ENCODE data around the gene KRTAP10-4. TPM values are rescaled to one million over a fixed set of nuclear protein-coding genes. Genes with fewer than 3 reads are reported as not detected.

KRTAP10-4 gene
- total and polyA plus RNA-seq, 2 experiments from 2014 or later = not detected

GRCh38 chr21:44615466-44615865, 41.9 kb downstream of the KRTAP10-4 start:
- 23 to 26% methylated on average over 8 of the region's 8 CpGs for WGBS, 2 experiments (ENCODE audit: low coverage in 1 of 2, low lambda C conversion rate in 2 of 2, missing lambda C conversion rate in 2 of 2)
- H3K4me1 ChIP-seq (ENCODE audit: insufficient read depth) = no peaks in the 10 kb centered on the region
- H3K27me3 ChIP-seq (replicated peaks; ENCODE audit: insufficient read depth) = no peaks in the 10 kb centered on the region; the same call in 1 of the 2 replicates
- no peak overlapping the region for H3K9ac ChIP-seq
- no peak overlapping the region for H3K4me3 ChIP-seq
- no peak overlapping the region for H2AFZ ChIP-seq
- H3K4me2 ChIP-seq (ENCODE audit: unreplicated experiment) = no peak overlapping the region
- no peak for DNase-seq
- no peaks in the 10 kb centered on the region for H3K36me3 ChIP-seq (ENCODE audit: low read depth)
- no peak for TF ChIP-seq EZH2 (IDR thresholded peaks at IDR 0.05; ENCODE audit: insufficient read depth, poor library complexity, severe bottlenecking)
- no peak for TF ChIP-seq EZH2phosphoT487 (IDR thresholded peaks at IDR 0.05; ENCODE audit: insufficient read depth, low read depth)
- H3K9me3 ChIP-seq (ENCODE audit: low read depth) = no peaks in the 10 kb centered on the region
- no peaks in the 10 kb centered on the region for H3F3A ChIP-seq (ENCODE audit: insufficient read depth)
- no peak overlapping the region for H3K27ac ChIP-seq
- H3K79me2 ChIP-seq (ENCODE audit: insufficient read depth) = no peaks in the 10 kb centered on the region
- in situ Hi-C loops (cut with MboI) = no loop called here
- no peaks in the 10 kb centered on the region for H3K9me2 ChIP-seq (ENCODE audit: insufficient read depth)
- H4K20me1 ChIP-seq (ENCODE audit: insufficient read depth) = no peaks in the 10 kb centered on the region

- H3K4me1 ChIP-seq (ENCODE audit: insufficient read depth) = no peaks in the 10 kb centered on the region
- no peaks in the 10 kb centered on the region for H3K36me3 ChIP-seq (ENCODE audit: low read depth)
- H3K4me2 ChIP-seq (ENCODE audit: unreplicated experiment) = no peak overlapping the region
- H3K27ac ChIP-seq = no peak overlapping the region
- no peaks in the 10 kb centered on the region for H3K79me2 ChIP-seq (ENCODE audit: insufficient read depth)
- no peaks in the 10 kb centered on the region for H3K9me2 ChIP-seq (ENCODE audit: insufficient read depth)
- H3K9ac ChIP-seq = no peak overlapping the region
- H3K9me3 ChIP-seq (ENCODE audit: low read depth) = no peaks in the 10 kb centered on the region
- DNase-seq = no peak
- no peak for TF ChIP-seq EZH2phosphoT487 (IDR thresholded peaks at IDR 0.05; ENCODE audit: insufficient read depth, low read depth)
- TF ChIP-seq EZH2 (IDR thresholded peaks at IDR 0.05; ENCODE audit: insufficient read depth, poor library complexity, severe bottlenecking) = no peak
- in situ Hi-C loops (cut with MboI) = no loop called here
- no peaks in the 10 kb centered on the region for H3F3A ChIP-seq (ENCODE audit: insufficient read depth)
- H3K27me3 ChIP-seq (replicated peaks; ENCODE audit: insufficient read depth) = no peaks in the 10 kb centered on the region; the same call in 1 of the 2 replicates
- no peaks in the 10 kb centered on the region for H4K20me1 ChIP-seq (ENCODE audit: insufficient read depth)
- WGBS, 2 experiments (ENCODE audit: low coverage in 1 of 2, low lambda C conversion rate in 2 of 2, missing lambda C conversion rate in 2 of 2) = 30 to 34% methylated on average over 16 to 17 of the region's 17 CpGs
- H2AFZ ChIP-seq = no peak overlapping the region
- H3K4me3 ChIP-seq = no peak overlapping the region
Measured at GRCh38 chr21:44615911-44616590, 42.5 kb downstream of the KRTAP10-4 start.

DNA sequence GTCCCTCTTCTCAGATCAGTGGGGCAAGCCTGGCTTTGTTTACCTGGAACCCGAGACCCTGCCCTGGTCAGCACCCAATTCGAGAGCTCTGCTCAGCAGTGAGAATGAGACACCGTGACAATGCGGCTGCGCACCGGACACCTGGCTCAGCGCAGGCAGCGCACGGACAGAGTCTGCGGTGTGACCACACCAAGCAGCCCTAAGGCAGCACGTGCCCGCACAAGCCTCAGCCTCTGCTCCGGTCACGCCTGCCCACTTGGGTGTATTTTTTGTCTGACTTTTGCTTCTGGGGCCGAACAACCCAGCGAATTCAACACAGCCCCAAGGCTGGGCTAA, 43.0 kb downstream of the KRTAP10-4 start:
- Histone ChIP-seq H4K20me1 (ENCODE audit: insufficient read depth) (no peaks in the 10 kb centered on the region), H3K36me3 (ENCODE audit: low read depth) (no peaks in the 10 kb centered on the region), H3K27me3 (replicated peaks; ENCODE audit: insufficient read depth) (no peaks in the 10 kb centered on the region; the same call in 1 of the 2 replicates), H3K4me3 (no peak overlapping the region), H3K9me3 (ENCODE audit: low read depth) (no peaks in the 10 kb centered on the region), H3K4me1 (ENCODE audit: insufficient read depth) (no peaks in the 10 kb centered on the region), H3K9me2 (ENCODE audit: insufficient read depth) (no peaks in the 10 kb centered on the region), H3K27ac (no peak overlapping the region), H3K79me2 (ENCODE audit: insufficient read depth) (no peaks in the 10 kb centered on the region), H3K4me2 (ENCODE audit: unreplicated experiment) (no peak overlapping the region), H3K9ac (no peak overlapping the region), H2AFZ (no peak overlapping the region), H3F3A (ENCODE audit: insufficient read depth) (no peaks in the 10 kb centered on the region)
- no peak for TF ChIP-seq EZH2phosphoT487 (IDR thresholded peaks at IDR 0.05; ENCODE audit: insufficient read depth, low read depth)
- TF ChIP-seq EZH2 (IDR thresholded peaks at IDR 0.05; ENCODE audit: insufficient read depth, poor library complexity, severe bottlenecking) = no peak
- WGBS, 2 experiments (ENCODE audit: low coverage in 1 of 2, low lambda C conversion rate in 2 of 2, missing lambda C conversion rate in 2 of 2) = 50 to 55% methylated on average over 16 of the region's 16 CpGs
- no peak for DNase-seq
- in situ Hi-C loops (cut with MboI) = no loop called here

DNA sequence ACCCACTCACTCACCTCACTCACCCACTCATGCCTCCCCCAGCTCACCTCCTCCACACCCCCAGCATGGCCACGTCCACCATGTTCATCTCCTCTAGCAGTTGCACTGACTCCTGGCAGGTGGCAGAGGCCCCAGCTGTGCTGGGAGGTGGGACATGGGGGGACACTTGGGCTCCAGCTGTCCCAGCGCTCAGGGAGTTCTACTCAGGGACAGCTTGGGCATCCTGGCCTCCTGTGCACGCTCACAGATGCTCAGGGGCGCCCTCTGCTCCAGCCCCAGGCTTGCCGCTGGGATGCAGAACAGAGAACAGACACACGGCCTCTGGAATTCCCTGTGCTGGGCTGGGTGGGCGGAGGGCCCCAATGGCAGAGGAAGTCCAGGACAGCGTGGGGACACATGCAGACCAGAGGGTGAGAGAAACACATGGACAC, 43.6 kb downstream of the KRTAP10-4 start:
- H3K79me2 ChIP-seq (ENCODE audit: insufficient read depth) = no peaks in the 10 kb centered on the region
- no peak overlapping the region for H3K27ac ChIP-seq
- no peak for TF ChIP-seq EZH2phosphoT487 (IDR thresholded peaks at IDR 0.05; ENCODE audit: insufficient read depth, low read depth)
- TF ChIP-seq EZH2 (IDR thresholded peaks at IDR 0.05; ENCODE audit: insufficient read depth, poor library complexity, severe bottlenecking) = no peak
- no peaks in the 10 kb centered on the region for H3K9me2 ChIP-seq (ENCODE audit: insufficient read depth)
- no peaks in the 10 kb centered on the region for H3F3A ChIP-seq (ENCODE audit: insufficient read depth)
- H4K20me1 ChIP-seq (ENCODE audit: insufficient read depth) = no peaks in the 10 kb centered on the region
- H3K9ac ChIP-seq = no peak overlapping the region
- no peak overlapping the region for H3K4me3 ChIP-seq
- H3K4me2 ChIP-seq (ENCODE audit: unreplicated experiment) = no peak overlapping the region
- no peak overlapping the region for H2AFZ ChIP-seq
- in situ Hi-C loops (cut with MboI) = no loop called here
- no peaks in the 10 kb centered on the region for H3K36me3 ChIP-seq (ENCODE audit: low read depth)
- DNase-seq = no peak
- H3K27me3 ChIP-seq (replicated peaks; ENCODE audit: insufficient read depth) = no peaks in the 10 kb centered on the region; the same call in 1 of the 2 replicates
- H3K4me1 ChIP-seq (ENCODE audit: insufficient read depth) = no peaks in the 10 kb centered on the region
- WGBS, 2 experiments (ENCODE audit: low coverage in 1 of 2, low lambda C conversion rate in 2 of 2, missing lambda C conversion rate in 2 of 2) = 9 to 11% methylated on average over 8 of the region's 8 CpGs
- H3K9me3 ChIP-seq (ENCODE audit: low read depth) = no peaks in the 10 kb centered on the region

All from GM23248 (cell line).